Measurements from ENCODE around the gene NINJ2.

Gene NINJ2

GRCh38 chr12:545835-546234, 117.4 kb downstream of the NINJ2 start:
- no peak overlapping the region for H3K4me3 ChIP-seq (ENCODE audit: extremely low read depth, insufficient read depth, low read length, poor library complexity, severe bottlenecking)
- H3K4me1 ChIP-seq (ENCODE audit: control insufficient read depth, insufficient read depth, low read length, poor library complexity, severe bottlenecking) = peaks cover 17% of the 10 kb centered on the region
- WGBS, 2 experiments (ENCODE audit: insufficient coverage in 2 of 2) = 96 to 97% methylated on average over 3 to 5 of the region's 6 CpGs
- H3K36me3 ChIP-seq (ENCODE audit: control insufficient read depth, insufficient read depth, low read length) = peaks cover 19% of the 10 kb centered on the region
- no peaks in the 10 kb centered on the region for H3K9me3 ChIP-seq (ENCODE audit: control insufficient read depth, low read length)
- no peak overlapping the region for H3K27ac ChIP-seq (ENCODE audit: low read depth, low read length, severe bottlenecking)

- 73 to 81% methylated on average over 5 to 7 of the region's 9 CpGs for WGBS, 2 experiments (ENCODE audit: insufficient coverage in 2 of 2)
Measured at GRCh38 chr12:544941-545635, 118.2 kb downstream of the NINJ2 start.

GRCh38 chr12:544142-544541, 119.1 kb downstream of the NINJ2 start:
- no peak overlapping the region for H3K27ac ChIP-seq (ENCODE audit: low read depth, low read length, severe bottlenecking)

More at GRCh38 chr12:544941-545635, 118.2 kb downstream of the NINJ2 start:
- Histone ChIP-seq H3K9me3 (ENCODE audit: control insufficient read depth, low read length) (no peaks in the 10 kb centered on the region), H3K36me3 (ENCODE audit: control insufficient read depth, insufficient read depth, low read length) (peaks cover 16% of the 10 kb centered on the region), H3K4me3 (ENCODE audit: extremely low read depth, insufficient read depth, low read length, poor library complexity, severe bottlenecking) (no peak overlapping the region), H3K4me1 (ENCODE audit: control insufficient read depth, insufficient read depth, low read length, poor library complexity, severe bottlenecking) (peaks cover 17% of the 10 kb centered on the region), H3K27ac (ENCODE audit: low read depth, low read length, severe bottlenecking) (no peak overlapping the region)

GRCh38 chr12:543114-543451, 120.2 kb downstream of the NINJ2 start:
- Histone ChIP-seq H3K4me3 (ENCODE audit: extremely low read depth, insufficient read depth, low read length, poor library complexity, severe bottlenecking) (no peak overlapping the region), H3K9me3 (ENCODE audit: control insufficient read depth, low read length) (no peaks in the 10 kb centered on the region), H3K4me1 (ENCODE audit: control insufficient read depth, insufficient read depth, low read length, poor library complexity, severe bottlenecking) (peaks cover 17% of the 10 kb centered on the region), H3K36me3 (ENCODE audit: control insufficient read depth, insufficient read depth, low read length) (peaks cover 4% of the 10 kb centered on the region), H3K27ac (ENCODE audit: low read depth, low read length, severe bottlenecking) (no peak overlapping the region)
- 95 to 96% methylated on average over 3 of the region's 9 CpGs for WGBS, 2 experiments (ENCODE audit: insufficient coverage in 2 of 2)

More at GRCh38 chr12:544142-544541, 119.1 kb downstream of the NINJ2 start:
- H3K4me3 ChIP-seq (ENCODE audit: extremely low read depth, insufficient read depth, low read length, poor library complexity, severe bottlenecking) = no peak overlapping the region
- H3K4me1 ChIP-seq (ENCODE audit: control insufficient read depth, insufficient read depth, low read length, poor library complexity, severe bottlenecking) = peaks cover 17% of the 10 kb centered on the region
- H3K9me3 ChIP-seq (ENCODE audit: control insufficient read depth, low read length) = no peaks in the 10 kb centered on the region
- 93 to 97% methylated on average over 7 of the region's 8 CpGs for WGBS, 2 experiments (ENCODE audit: insufficient coverage in 2 of 2)
- H3K36me3 ChIP-seq (ENCODE audit: control insufficient read depth, insufficient read depth, low read length) = peaks cover 8% of the 10 kb centered on the region

- H3K9me3 ChIP-seq (ENCODE audit: control insufficient read depth, low read length) = no peaks in the 10 kb centered on the region
- no peak overlapping the region for H3K4me3 ChIP-seq (ENCODE audit: extremely low read depth, insufficient read depth, low read length, poor library complexity, severe bottlenecking)
- H3K4me1 ChIP-seq (ENCODE audit: control insufficient read depth, insufficient read depth, low read length, poor library complexity, severe bottlenecking) = peaks cover 17% of the 10 kb centered on the region
- H3K36me3 ChIP-seq (ENCODE audit: control insufficient read depth, insufficient read depth, low read length) = peaks cover 6% of the 10 kb centered on the region
- H3K27ac ChIP-seq (ENCODE audit: low read depth, low read length, severe bottlenecking) = peak overlapping the region; percentile 45
- WGBS, 2 experiments (ENCODE audit: insufficient coverage in 2 of 2) = 37 to 49% methylated on average over 3 of the region's 8 CpGs
Measured at GRCh38 chr12:542395-543113, 120.7 kb downstream of the NINJ2 start.

GRCh38 chr12:541676-542324, 121.4 kb downstream of the NINJ2 start:
- H3K36me3 ChIP-seq (ENCODE audit: control insufficient read depth, insufficient read depth, low read length) = peaks cover 7% of the 10 kb centered on the region
- no peaks in the 10 kb centered on the region for H3K9me3 ChIP-seq (ENCODE audit: control insufficient read depth, low read length)
- 55 to 64% methylated on average over 6 to 7 of the region's 9 CpGs for WGBS, 2 experiments (ENCODE audit: insufficient coverage in 2 of 2)
- H3K4me3 ChIP-seq (ENCODE audit: extremely low read depth, insufficient read depth, low read length, poor library complexity, severe bottlenecking) = no peak overlapping the region
- H3K27ac ChIP-seq (ENCODE audit: low read depth, low read length, severe bottlenecking) = peak overlapping the region; percentile 45
- H3K4me1 ChIP-seq (ENCODE audit: control insufficient read depth, insufficient read depth, low read length, poor library complexity, severe bottlenecking) = peaks cover 17% of the 10 kb centered on the region

- H3K9me3 ChIP-seq (ENCODE audit: control insufficient read depth, low read length) = no peaks in the 10 kb centered on the region
- peaks cover 7% of the 10 kb centered on the region for H3K36me3 ChIP-seq (ENCODE audit: control insufficient read depth, insufficient read depth, low read length)
- peaks cover 17% of the 10 kb centered on the region for H3K4me1 ChIP-seq (ENCODE audit: control insufficient read depth, insufficient read depth, low read length, poor library complexity, severe bottlenecking)
- no peak overlapping the region for H3K4me3 ChIP-seq (ENCODE audit: extremely low read depth, insufficient read depth, low read length, poor library complexity, severe bottlenecking)
- WGBS, 2 experiments (ENCODE audit: insufficient coverage in 2 of 2) = 90% methylated on average over 15 to 17 of the region's 18 CpGs
- no peak overlapping the region for H3K27ac ChIP-seq (ENCODE audit: low read depth, low read length, severe bottlenecking)
Measured at GRCh38 chr12:539540-540310, 123.5 kb downstream of the NINJ2 start.

GRCh38 chr12:538731-539539, 124.3 kb downstream of the NINJ2 start:
- 90 to 96% methylated on average over 8 of the region's 10 CpGs for WGBS, 2 experiments (ENCODE audit: insufficient coverage in 2 of 2)
- Histone ChIP-seq H3K27ac (ENCODE audit: low read depth, low read length, severe bottlenecking) (no peak overlapping the region), H3K36me3 (ENCODE audit: control insufficient read depth, insufficient read depth, low read length) (peaks cover 7% of the 10 kb centered on the region), H3K9me3 (ENCODE audit: control insufficient read depth, low read length) (no peaks in the 10 kb centered on the region), H3K4me1 (ENCODE audit: control insufficient read depth, insufficient read depth, low read length, poor library complexity, severe bottlenecking) (peaks cover 17% of the 10 kb centered on the region), H3K4me3 (ENCODE audit: extremely low read depth, insufficient read depth, low read length, poor library complexity, severe bottlenecking) (no peak overlapping the region)

- Histone ChIP-seq H3K36me3 (ENCODE audit: control insufficient read depth, insufficient read depth, low read length) (peaks cover 7% of the 10 kb centered on the region), H3K9me3 (ENCODE audit: control insufficient read depth, low read length) (no peaks in the 10 kb centered on the region), H3K27ac (ENCODE audit: low read depth, low read length, severe bottlenecking) (no peak overlapping the region), H3K4me1 (ENCODE audit: control insufficient read depth, insufficient read depth, low read length, poor library complexity, severe bottlenecking) (peaks cover 23% of the 10 kb centered on the region), H3K4me3 (ENCODE audit: extremely low read depth, insufficient read depth, low read length, poor library complexity, severe bottlenecking) (no peak overlapping the region)
- WGBS, 2 experiments (ENCODE audit: insufficient coverage in 2 of 2) = 82 to 100% methylated on average over 1 to 2 of the region's 4 CpGs
Measured at GRCh38 chr12:537772-538171, 125.5 kb downstream of the NINJ2 start.

GRCh38 chr12:536751-537245, 126.4 kb downstream of the NINJ2 start:
- Histone ChIP-seq H3K36me3 (ENCODE audit: control insufficient read depth, insufficient read depth, low read length) (peaks cover 7% of the 10 kb centered on the region), H3K27ac (ENCODE audit: low read depth, low read length, severe bottlenecking) (no peak overlapping the region), H3K9me3 (ENCODE audit: control insufficient read depth, low read length) (peaks cover 4% of the 10 kb centered on the region), H3K4me1 (ENCODE audit: control insufficient read depth, insufficient read depth, low read length, poor library complexity, severe bottlenecking) (peaks cover 13% of the 10 kb centered on the region), H3K4me3 (ENCODE audit: extremely low read depth, insufficient read depth, low read length, poor library complexity, severe bottlenecking) (no peak overlapping the region)
- WGBS, 2 experiments (ENCODE audit: insufficient coverage in 2 of 2) = no CpG with 5 or more reads among the region's 3 CpGs
